Fibroblast of villous mesenchyme (primary cell): ENCODE measurements around the gene LRRC4C. TPM values are rescaled to one million over a fixed set of nuclear protein-coding genes. Genes with fewer than 3 reads are reported as not detected.

Source experiments
- DNase-seq: peaks from one replicate; pipeline ENCODE4 v3.0.0-alpha.2; 2010; ENCODE audit warnings: low read depth
- H3K4me3 ChIP-seq: 2 replicates; pipeline ENCODE4 v1.5.1; 2011; ENCODE audit warnings: low read depth, mild to moderate bottlenecking, low read length
- CTCF ChIP-seq: IDR thresholded peaks from 2 replicates; pipeline ENCODE4 v1.5.1; 2012; ENCODE audit warnings: low read depth, mild to moderate bottlenecking, low read length; ENCODE audit not compliant: insufficient read depth
- total RNA-seq: library from RNA; depleted of rRNA; stranded (reverse); fragments of >200 nt; gene quantifications from 2 replicates; pipeline ENCODE4 v1.2.3, GENCODE V29; 2012

LRRC4C gene
- total RNA-seq, 1 donor = under 0.01 TPM

GRCh38 chr11:41018224-41018623 is 441.2 kb downstream of the LRRC4C start:
- no peak overlapping the region for H3K4me3 ChIP-seq
- no peak for DNase-seq
- no peak for TF ChIP-seq CTCF

- H3K4me3 ChIP-seq = no peak overlapping the region
- no peak for TF ChIP-seq CTCF
- DNase-seq = no peak
Measured at GRCh38 chr11:41010361-41011050, 448.9 kb downstream of the LRRC4C start.

- TF ChIP-seq CTCF = no peak
- DNase-seq = no peak
- no peak overlapping the region for H3K4me3 ChIP-seq
Measured at GRCh38 chr11:41005986-41006385, 453.5 kb downstream of the LRRC4C start.

- no peak for TF ChIP-seq CTCF
- H3K4me3 ChIP-seq = no peak overlapping the region
- DNase-seq = no peak
Measured at GRCh38 chr11:41003339-41004282, 455.8 kb downstream of the LRRC4C start.

- no peak overlapping the region for H3K4me3 ChIP-seq
- no peak for TF ChIP-seq CTCF
- DNase-seq = no peak
Measured at GRCh38 chr11:40998920-40999319, 460.5 kb downstream of the LRRC4C start.

- no peak overlapping the region for H3K4me3 ChIP-seq
- no peak for TF ChIP-seq CTCF
- no peak for DNase-seq
Measured at GRCh38 chr11:40987776-40988435, 471.5 kb downstream of the LRRC4C start.
